Thoracic aorta (tissue), 2 donors: Measurements from ENCODE around the gene PCDHGC5. TPM values are rescaled to one million over a fixed set of nuclear protein-coding genes. Genes with fewer than 3 reads are reported as not detected.
A peak's percentile ranks its signal among the peaks of the same experiment; 100 is the strongest.

Experiments used
- ATAC-seq: fragments of 150-250 bp; one replicate; pipeline ENCODE4 v1.8.0; 2017; ENCODE audit warnings: low read depth; ENCODE audit not compliant: insufficient number of reproducible peaks, low FRiP score
- DNase-seq: peaks from one replicate; pipeline ENCODE4 v3.0.0-alpha.2; 2020; ENCODE audit warnings: low spot score
- H3K27ac ChIP-seq, 2 donors: fragments of 200-600 bp; sonication (generic); 1 replicate in 1 of 2; 2 replicates in 1 of 2; pipeline ENCODE4 v1.5.1; 2016; ENCODE audit warnings: mild to moderate bottlenecking in 2 of 2, moderate library complexity in 2 of 2
- H3K27me3 ChIP-seq: fragments of 200-600 bp; sonication (generic); replicated peaks from 2 replicates; pipeline ENCODE4 v1.6.0; 2016; ENCODE audit warnings: mild to moderate bottlenecking; ENCODE audit not compliant: insufficient read depth
- H3K36me3 ChIP-seq: fragments of 200-600 bp; sonication (generic); one replicate; pipeline ENCODE4 v1.5.1; 2016
- H3K4me1 ChIP-seq, 2 donors: fragments of 200-600 bp; sonication (generic); 1 replicate in 1 of 2; 2 replicates in 1 of 2; pipeline versions ENCODE4 v1.5.1 to v1.6.0; 2016; ENCODE audit warnings: low read depth in 2 of 2, mild to moderate bottlenecking in 1 of 2; ENCODE audit not compliant: control insufficient read depth in 1 of 2
- H3K4me3 ChIP-seq: fragments of 200-600 bp; sonication (generic); 2 replicates; pipeline ENCODE4 v1.5.1; 2016; ENCODE audit warnings: mild to moderate bottlenecking
- H3K9me3 ChIP-seq: fragments of 200-600 bp; sonication (generic); 2 replicates; pipeline ENCODE4 v1.5.1; 2016
- CTCF ChIP-seq: fragments of 200-600 bp; sonication (generic); IDR thresholded peaks from one replicate; pipeline ENCODE4 v1.5.1; 2019; ENCODE audit warnings: antibody characterized with exemption
- total RNA-seq, 2 donors: library from RNA; depleted of rRNA; stranded (reverse); fragments of >200 nt; gene quantifications; one replicate each; pipeline versions ENCODE4 v1.1.0 to v1.2.3, GENCODE V29; 2016

The PCDHGC5 gene
- total RNA-seq, 2 donors from 2014 or later, result 5.7 to 6.9 TPM

GRCh38 chr5:141524604-141525597 is 36.0 kb downstream of the PCDHGC5 start:
- DNase-seq, result peak; percentile 59
- peak; percentile 99 for TF ChIP-seq CTCF
- ATAC-seq, result peak; percentile 84
- no peaks in the 10 kb centered on the region for H3K27me3 ChIP-seq
- no peak overlapping the region for H3K4me3 ChIP-seq
- peak overlapping the region; percentile 53 to 70 for H3K27ac ChIP-seq
- no peaks in the 10 kb centered on the region for H3K9me3 ChIP-seq
- peaks cover 22 to 63% of the 10 kb centered on the region in 2 donors for H3K4me1 ChIP-seq
- peaks cover 5% of the 10 kb centered on the region for H3K36me3 ChIP-seq

- DNase-seq, result no peak
- Histone ChIP-seq H3K4me1 (peaks cover 22 to 58% of the 10 kb centered on the region in 2 donors), H3K27ac (peak overlapping the region; percentile 53 to 70), H3K27me3 (no peaks in the 10 kb centered on the region), H3K4me3 (no peak overlapping the region), H3K9me3 (no peaks in the 10 kb centered on the region), H3K36me3 (peaks cover 5% of the 10 kb centered on the region)
- TF ChIP-seq CTCF, result no peak
- ATAC-seq, result no peak
Measured at GRCh38 chr5:141525653-141526052, 36.8 kb downstream of the PCDHGC5 start.

- H3K27ac ChIP-seq, result peak overlapping the region; percentile 72 to 74
- no peaks in the 10 kb centered on the region for H3K9me3 ChIP-seq
- no peaks in the 10 kb centered on the region for H3K27me3 ChIP-seq
- peaks cover 5% of the 10 kb centered on the region for H3K36me3 ChIP-seq
- no peak for TF ChIP-seq CTCF
- no peak for ATAC-seq
- H3K4me1 ChIP-seq, result peaks cover 11 to 40% of the 10 kb centered on the region in 2 donors
- DNase-seq, result no peak
- H3K4me3 ChIP-seq, result no peak overlapping the region
Measured at GRCh38 chr5:141527426-141527825, 38.5 kb downstream of the PCDHGC5 start.

GRCh38 chr5:141528291-141528984 is 39.6 kb downstream of the PCDHGC5 start:
- DNase-seq, result no peak
- no peak for TF ChIP-seq CTCF
- Histone ChIP-seq H3K9me3 (no peaks in the 10 kb centered on the region), H3K4me3 (no peak overlapping the region), H3K27me3 (no peaks in the 10 kb centered on the region), H3K27ac (peak overlapping the region; percentile 72 to 74), H3K36me3 (peaks cover 6% of the 10 kb centered on the region), H3K4me1 (peaks cover 11 to 34% of the 10 kb centered on the region in 2 donors)
- peak; percentile 14 for ATAC-seq

DNA sequence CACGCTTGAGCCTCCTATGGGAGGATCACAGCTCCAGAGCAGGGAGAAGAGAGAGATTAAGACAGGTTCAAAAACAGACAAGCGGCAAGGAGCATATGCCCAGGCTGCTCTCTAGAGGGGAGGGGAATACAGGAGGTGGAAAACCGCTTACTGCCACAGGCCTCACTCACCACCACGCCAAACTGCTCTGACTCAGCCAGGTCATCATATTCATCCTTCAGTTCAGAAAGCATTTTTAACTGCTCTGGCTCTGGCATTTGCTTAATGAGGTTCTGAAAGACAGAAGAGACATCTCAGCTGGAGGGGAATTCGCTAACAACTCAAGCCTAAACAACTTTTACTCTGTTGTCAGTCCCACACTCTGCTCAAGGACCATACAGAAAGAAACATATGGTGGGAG is 40.1 kb downstream of the PCDHGC5 start:
- peak overlapping the region; percentile 72 to 74 for H3K27ac ChIP-seq
- no peak for TF ChIP-seq CTCF
- ATAC-seq (no peak), DNase-seq (no peak)
- H3K9me3 ChIP-seq, result no peaks in the 10 kb centered on the region
- H3K4me1 ChIP-seq, result peaks cover 11 to 34% of the 10 kb centered on the region in 2 donors
- no peak overlapping the region for H3K4me3 ChIP-seq
- no peaks in the 10 kb centered on the region for H3K27me3 ChIP-seq
- H3K36me3 ChIP-seq, result peaks cover 12% of the 10 kb centered on the region
